Posterior vena cava (tissue), 2 donors: Measurements from ENCODE around the gene PHYH. TPM values are rescaled to one million over a fixed set of nuclear protein-coding genes. Genes with fewer than 3 reads are reported as not detected.
A peak's percentile ranks its signal among the peaks of the same experiment; 100 is the strongest.
"Not testable (repeated sequence)": the region's sequence is repeated elsewhere in the genome, so short reads cannot be mapped to it uniquely, and the experiment has no call there.

Experiments used
- DNase-seq: peaks from one replicate; pipeline ENCODE4 v3.0.0-alpha.2; 2020; ENCODE audit warnings: low spot score
- intact Hi-C, 2 donors: fragments of 100-400 bp; cut with DNase I; formaldehyde crosslinking; loops; one replicate each; pipeline versions ENCODE4 v1.14.1 to v1.14.2; 2022 to 2023
- total RNA-seq, 2 donors: library from RNA; stranded (reverse); fragmentation: NEBNext Ultra II Directional; extraction: Animal tissue kit (Norgen Biotek cat#: 25700); gene quantifications; one replicate each; pipeline ENCODE4 v1.2.1, GENCODE V29; 2021
- donor health status: DM: yes; HTN: yes; CAD: no.
- donor health status: DM: yes; HTN: yes; CAD: no.

Gene PHYH
- total RNA-seq, 2 donors from 2014 or later, result 26.7 to 35.1 TPM

GRCh38 chr10:13284050-13284449 is 15.8 kb downstream of the PHYH start:
- intact Hi-C loops, result loop anchor here in 1 of 2 donors (10.0 kb wide), 1 partner anchor 419 kb away; no protein-coding TSS in a partner anchor
- DNase-seq, result peak; percentile 12

- intact Hi-C loops, result loop anchor here in 1 of 2 donors (10.0 kb wide), 1 partner anchor 418 kb away; no protein-coding TSS in a partner anchor
- peak; percentile 0 for DNase-seq
These were observed 17.5 kb downstream of the PHYH start for GRCh38 chr10:13282348-13282747.

GRCh38 chr10:13276749-13277365 is 23.0 kb downstream of the PHYH start:
- no peak for DNase-seq
- intact Hi-C loops, result loop anchor here in 1 of 2 donors (5.0 kb wide), 1 partner anchor 1365 kb away; no protein-coding TSS in a partner anchor

GRCh38 chr10:13276146-13276545 is 23.7 kb downstream of the PHYH start:
- intact Hi-C loops, result loop anchor here in 1 of 2 donors (5.0 kb wide), 1 partner anchor 1364 kb away; no protein-coding TSS in a partner anchor
- not testable (repeated sequence) for DNase-seq

GRCh38 chr10:13272164-13272571 is 27.7 kb downstream of the PHYH start:
- intact Hi-C loops, result no loop called here
- DNase-seq, result peak; percentile 81

GRCh38 chr10:13271552-13272163 is 28.2 kb downstream of the PHYH start:
- intact Hi-C loops, result no loop called here
- no peak for DNase-seq

GRCh38 chr10:13270877-13271551 is 28.9 kb downstream of the PHYH start:
- intact Hi-C loops, result no loop called here
- DNase-seq, result no peak

- intact Hi-C loops, result loop anchor here in 1 of 2 donors (10.0 kb wide), 1 partner anchor 104 kb away; the partner anchor contains the start of gene MCM10
- no peak for DNase-seq
These were observed 31.0 kb downstream of the PHYH start for GRCh38 chr10:13268841-13269240.

- intact Hi-C loops, result loop anchor here in 1 of 2 donors (10.0 kb wide), 1 partner anchor 104 kb away; the partner anchor contains the start of gene MCM10
- DNase-seq, result no peak
These were observed 31.6 kb downstream of the PHYH start for GRCh38 chr10:13268310-13268709.

GRCh38 chr10:13263591-13263990 is 36.3 kb downstream of the PHYH start:
- no peak for DNase-seq
- intact Hi-C loops, result loop anchor here in 1 of 2 donors (10.0 kb wide), 1 partner anchor 99 kb away; the partner anchor contains the start of gene MCM10

- intact Hi-C loops, result loop anchor here in 1 of 2 donors (10.0 kb wide), 1 partner anchor 98 kb away; the partner anchor contains the start of gene MCM10
- DNase-seq, result peak; percentile 3
These were observed 37.4 kb downstream of the PHYH start for GRCh38 chr10:13262433-13262832.

- intact Hi-C loops, result loop anchor here in 1 of 2 donors (10.0 kb wide), 1 partner anchor 467 kb away; no protein-coding TSS in a partner anchor
These were observed 42.2 kb downstream of the PHYH start for GRCh38 chr10:13257621-13258140.

GRCh38 chr10:13256627-13257026 is 43.2 kb downstream of the PHYH start:
- intact Hi-C loops, result loop anchor here in 1 of 2 donors (10.0 kb wide), 1 partner anchor 468 kb away; no protein-coding TSS in a partner anchor
- no peak for DNase-seq

More at GRCh38 chr10:13257621-13258140, 42.2 kb downstream of the PHYH start:
- DNase-seq, result no peak

GRCh38 chr10:13253726-13254125 is 46.1 kb downstream of the PHYH start:
- no peak for DNase-seq
- intact Hi-C loops, result loop anchor here in 1 of 2 donors (10.0 kb wide), 1 partner anchor 471 kb away; no protein-coding TSS in a partner anchor

- no peak for DNase-seq
- intact Hi-C loops, result no loop called here
These were observed 52.1 kb downstream of the PHYH start for GRCh38 chr10:13247784-13248183.

- intact Hi-C loops, result no loop called here
- DNase-seq, result no peak
These were observed 52.6 kb downstream of the PHYH start for GRCh38 chr10:13247246-13247645.

- peak; percentile 12 for DNase-seq
- intact Hi-C loops, result not testable (repeated sequence)
These were observed 57.6 kb downstream of the PHYH start for GRCh38 chr10:13242260-13242659.

- peak; percentile 10 for DNase-seq
- intact Hi-C loops, result no loop called here
These were observed 58.3 kb downstream of the PHYH start for GRCh38 chr10:13241613-13242012.

GRCh38 chr10:13239923-13240322 is 59.9 kb downstream of the PHYH start:
- DNase-seq, result no peak
- intact Hi-C loops, result no loop called here
